CD4-positive, alpha-beta T cell treated with Interferon gamma for 1 hour (primary cell): ENCODE results near the gene PER1.

Experiments
- DNase-seq: peaks from one replicate; pipeline ENCODE4 v3.0.0-alpha.2; 2020

The PER1 gene

GRCh38 chr17:8164815-8165131 is 12.6 kb upstream of the PER1 start:
- no peak for DNase-seq

- peak; percentile 75 for DNase-seq
Measured at GRCh38 chr17:8163978-8164814, 12.0 kb upstream of the PER1 start.

- DNase-seq = no peak
Measured at GRCh38 chr17:8162997-8163977, 11.1 kb upstream of the PER1 start.

GRCh38 chr17:8162233-8162996 is 10.2 kb upstream of the PER1 start, which contains the start of gene VAMP2:
TSS of gene VAMP2 (minus strand) at chr17:8162948. CDS start at chr17:8162879, 69 bp downstream.
- DNase-seq = peak; percentile 84

- no peak for DNase-seq
Measured at GRCh38 chr17:8161289-8162232, 9.4 kb upstream of the PER1 start.

- no peak for DNase-seq
Measured at GRCh38 chr17:8160741-8161221, 8.6 kb upstream of the PER1 start.

- no peak for DNase-seq
Measured at GRCh38 chr17:8160224-8160577, 8.0 kb upstream of the PER1 start.

- DNase-seq = no peak
Measured at GRCh38 chr17:8159459-8160223, 7.4 kb upstream of the PER1 start.

- DNase-seq = no peak
Measured at GRCh38 chr17:8159032-8159400, 6.8 kb upstream of the PER1 start.

GRCh38 chr17:8158267-8159031 is 6.2 kb upstream of the PER1 start:
- DNase-seq = peak; percentile 86

- DNase-seq = peak; percentile 100
Measured at GRCh38 chr17:8156246-8156992, 4.2 kb upstream of the PER1 start.

GRCh38 chr17:8155996-8156245 is 3.7 kb upstream of the PER1 start:
- DNase-seq = no peak

GRCh38 chr17:8155231-8155995 is 3.2 kb upstream of the PER1 start:
- no peak for DNase-seq

- DNase-seq = no peak
Measured at GRCh38 chr17:8154608-8155155, 2.5 kb upstream of the PER1 start.

GRCh38 chr17:8153957-8154607 is 1.9 kb upstream of the PER1 start:
- peak; percentile 95 for DNase-seq

GRCh38 chr17:8153525-8153956 is 1.3 kb upstream of the PER1 start:
- peak; percentile 61 for DNase-seq

- no peak for DNase-seq
Measured at GRCh38 chr17:8153031-8153451, 837 bp upstream of the PER1 start.

GRCh38 chr17:8151641-8152111 is 528 bp downstream of the PER1 start:
- peak; percentile 50 for DNase-seq
